Hematopoietic multipotent progenitor cell treated with erythropoietin and hydrocortisone succinate and interleukin-3 and kit ligand, for 8 days (in vitro differentiated cells): Measurements from ENCODE around the gene GLS2.
"Not testable (repeated sequence)": the region's sequence is repeated elsewhere in the genome, so short reads cannot be mapped to it uniquely, and the experiment has no call there.

Experiments used
- DNase-seq: peaks from one replicate; pipeline ENCODE4 v3.0.0-alpha.2; 2015

Gene GLS2

GRCh38 chr12:56488041-56488955 is at the start of gene GLS2:
GLS2 (minus strand) TSS chr12:56488161; CDS start chr12:56488118, 43 bp downstream.
- DNase-seq, result peak; percentile 65

- no peak for DNase-seq
Observed at GRCh38 chr12:56537546-56537945, 49.6 kb upstream of the GLS2 start.

GRCh38 chr12:56530390-56531055 is 42.6 kb upstream of the GLS2 start:
- no peak for DNase-seq

- no peak for DNase-seq
Observed at GRCh38 chr12:56529656-56530055, 41.7 kb upstream of the GLS2 start.

GRCh38 chr12:56528846-56529245 is 40.9 kb upstream of the GLS2 start:
- no peak for DNase-seq

GRCh38 chr12:56522411-56523193 is 34.6 kb upstream of the GLS2 start:
- peak; percentile 79 for DNase-seq

GRCh38 chr12:56521590-56522371 is 33.8 kb upstream of the GLS2 start, which contains the start of gene RBMS2:
RBMS2 (plus strand) TSS chr12:56521820; CDS start chr12:56522024, 204 bp downstream.
- DNase-seq, result peak; percentile 25

- DNase-seq, result no peak
Observed at GRCh38 chr12:56521209-56521589, 33.2 kb upstream of the GLS2 start.

- DNase-seq, result no peak
Observed at GRCh38 chr12:56520506-56520905, 32.5 kb upstream of the GLS2 start.

GRCh38 chr12:56520048-56520447 is 32.1 kb upstream of the GLS2 start:
- DNase-seq, result no peak

GRCh38 chr12:56518570-56518969 is 30.6 kb upstream of the GLS2 start:
- DNase-seq, result no peak

GRCh38 chr12:56517854-56518253 is 29.9 kb upstream of the GLS2 start:
- DNase-seq, result no peak

GRCh38 chr12:56514014-56514318 is 26.0 kb upstream of the GLS2 start:
- DNase-seq, result not testable (repeated sequence)

- DNase-seq, result no peak
Observed at GRCh38 chr12:56510786-56511185, 22.8 kb upstream of the GLS2 start.

GRCh38 chr12:56499879-56500278 is 11.9 kb upstream of the GLS2 start:
- not testable (repeated sequence) for DNase-seq

- DNase-seq, result not testable (repeated sequence)
Observed at GRCh38 chr12:56499452-56499851, 11.5 kb upstream of the GLS2 start.

- not testable (repeated sequence) for DNase-seq
Observed at GRCh38 chr12:56498126-56498902, 10.4 kb upstream of the GLS2 start.

- DNase-seq, result peak; percentile 26
Observed at GRCh38 chr12:56496704-56497103, 8.7 kb upstream of the GLS2 start.

GRCh38 chr12:56494481-56494880 is 6.5 kb upstream of the GLS2 start:
- DNase-seq, result not testable (repeated sequence)

GRCh38 chr12:56494106-56494415 is 6.1 kb upstream of the GLS2 start:
- not testable (repeated sequence) for DNase-seq

- not testable (repeated sequence) for DNase-seq
Observed at GRCh38 chr12:56493409-56494105, 5.6 kb upstream of the GLS2 start.
